Measurements from ENCODE around the gene CNPY3. TPM values are rescaled to one million over a fixed set of nuclear protein-coding genes. Genes with fewer than 3 reads are reported as not detected.

The CNPY3 gene
- total and polyA plus RNA-seq, 2 of the 13 experiments (the other 11 are each of a cell fraction or from before 2014, with no cell fraction given), result 42.3 to 60.2 TPM

DNA sequence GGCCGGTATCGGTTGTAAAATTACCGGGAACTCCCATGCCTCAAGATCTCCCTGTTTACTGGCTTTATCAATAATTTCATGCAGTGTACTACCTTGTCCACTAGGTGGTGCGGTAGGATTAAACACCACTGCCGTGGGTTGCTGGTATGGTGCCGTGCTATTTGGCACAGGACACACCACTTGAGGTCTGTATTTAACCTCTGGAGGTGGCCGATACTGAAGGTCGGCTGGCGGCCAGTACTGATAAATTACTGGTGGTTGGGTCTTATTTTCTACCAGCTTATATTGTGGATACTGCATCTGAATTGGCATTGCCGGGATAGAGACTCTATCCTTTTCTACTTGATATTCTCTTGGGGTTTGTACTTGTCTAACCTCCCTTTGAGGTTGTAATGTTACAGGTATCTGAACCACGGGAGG is 27.7 kb upstream of the CNPY3 start (continued):
- TF ChIP-seq, protein P1, sequence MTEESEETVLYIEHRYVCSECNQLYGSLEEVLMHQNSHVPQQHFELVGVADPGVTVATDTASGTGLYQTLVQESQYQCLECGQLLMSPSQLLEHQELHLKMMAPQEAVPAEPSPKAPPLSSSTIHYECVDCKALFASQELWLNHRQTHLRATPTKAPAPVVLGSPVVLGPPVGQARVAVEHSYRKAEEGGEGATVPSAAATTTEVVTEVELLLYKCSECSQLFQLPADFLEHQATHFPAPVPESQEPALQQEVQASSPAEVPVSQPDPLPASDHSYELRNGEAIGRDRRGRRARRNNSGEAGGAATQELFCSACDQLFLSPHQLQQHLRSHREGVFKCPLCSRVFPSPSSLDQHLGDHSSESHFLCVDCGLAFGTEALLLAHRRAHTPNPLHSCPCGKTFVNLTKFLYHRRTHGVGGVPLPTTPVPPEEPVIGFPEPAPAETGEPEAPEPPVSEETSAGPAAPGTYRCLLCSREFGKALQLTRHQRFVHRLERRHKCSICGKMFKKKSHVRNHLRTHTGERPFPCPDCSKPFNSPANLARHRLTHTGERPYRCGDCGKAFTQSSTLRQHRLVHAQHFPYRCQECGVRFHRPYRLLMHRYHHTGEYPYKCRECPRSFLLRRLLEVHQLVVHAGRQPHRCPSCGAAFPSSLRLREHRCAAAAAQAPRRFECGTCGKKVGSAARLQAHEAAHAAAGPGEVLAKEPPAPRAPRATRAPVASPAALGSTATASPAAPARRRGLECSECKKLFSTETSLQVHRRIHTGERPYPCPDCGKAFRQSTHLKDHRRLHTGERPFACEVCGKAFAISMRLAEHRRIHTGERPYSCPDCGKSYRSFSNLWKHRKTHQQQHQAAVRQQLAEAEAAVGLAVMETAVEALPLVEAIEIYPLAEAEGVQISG (CRISPR knock-in tag; IDR thresholded peaks at IDR 0.05), result peak; percentile 52; the same call in 1 of the 2 replicates
- TF ChIP-seq HIVEP1 (CRISPR knock-in tag; IDR thresholded peaks at IDR 0.05), result no peak
- TF ChIP-seq NKX3-1 (CRISPR knock-in tag; IDR thresholded peaks at IDR 0.05), result no peak
- TF ChIP-seq ZBTB25 (CRISPR knock-in tag; IDR thresholded peaks at IDR 0.05), result peak; percentile 32; the same call in 1 of the 2 replicates
- TF ChIP-seq SMAD3 (CRISPR knock-in tag; IDR thresholded peaks at IDR 0.05), result peak; percentile 62; the same call in 1 of the 2 replicates
- 0 out of 2 replicates have a peak, but pooled peaks have one; percentile 65 for TF ChIP-seq SMAD1 (CRISPR knock-in tag; IDR thresholded peaks at IDR 0.05; ENCODE audit: borderline replicate concordance, low read depth)
- TF ChIP-seq ZNF839 (CRISPR knock-in tag; IDR thresholded peaks at IDR 0.05; ENCODE audit: borderline replicate concordance), result no peak
- TF ChIP-seq ZNF350 (CRISPR knock-in tag; IDR thresholded peaks at IDR 0.05; ENCODE audit: borderline replicate concordance, low read depth), result peak; percentile 68; the same call in 1 of the 2 replicates
- no peak for TF ChIP-seq LCORL (IDR thresholded peaks at IDR 0.05)
- peak; percentile 79; the same call in 1 of the 2 replicates for TF ChIP-seq LCORL (CRISPR knock-in tag; IDR thresholded peaks at IDR 0.05)
- 0 out of 2 replicates have a peak, but pooled peaks have one; percentile 18 for TF ChIP-seq NR2F6 (IDR thresholded peaks at IDR 0.05)
- peak; percentile 69; the same call in 1 of the 2 replicates for TF ChIP-seq NR2F6 (CRISPR knock-in tag; IDR thresholded peaks at IDR 0.05)
- TF ChIP-seq ZKSCAN8 (CRISPR knock-in tag; IDR thresholded peaks at IDR 0.05; ENCODE audit: borderline replicate concordance), result 0 out of 2 replicates have a peak, but pooled peaks have one; percentile 57
- peak; percentile 63; the same call in 1 of the 2 replicates for TF ChIP-seq PITX1 (CRISPR knock-in tag; IDR thresholded peaks at IDR 0.05)
- TF ChIP-seq BRCA1 (CRISPR knock-in tag; IDR thresholded peaks at IDR 0.05), result no peak
- TF ChIP-seq ELF3 (CRISPR knock-in tag; IDR thresholded peaks at IDR 0.05), result peak; percentile 38; the same call in 1 of the 2 replicates
- TF ChIP-seq, protein P2, sequence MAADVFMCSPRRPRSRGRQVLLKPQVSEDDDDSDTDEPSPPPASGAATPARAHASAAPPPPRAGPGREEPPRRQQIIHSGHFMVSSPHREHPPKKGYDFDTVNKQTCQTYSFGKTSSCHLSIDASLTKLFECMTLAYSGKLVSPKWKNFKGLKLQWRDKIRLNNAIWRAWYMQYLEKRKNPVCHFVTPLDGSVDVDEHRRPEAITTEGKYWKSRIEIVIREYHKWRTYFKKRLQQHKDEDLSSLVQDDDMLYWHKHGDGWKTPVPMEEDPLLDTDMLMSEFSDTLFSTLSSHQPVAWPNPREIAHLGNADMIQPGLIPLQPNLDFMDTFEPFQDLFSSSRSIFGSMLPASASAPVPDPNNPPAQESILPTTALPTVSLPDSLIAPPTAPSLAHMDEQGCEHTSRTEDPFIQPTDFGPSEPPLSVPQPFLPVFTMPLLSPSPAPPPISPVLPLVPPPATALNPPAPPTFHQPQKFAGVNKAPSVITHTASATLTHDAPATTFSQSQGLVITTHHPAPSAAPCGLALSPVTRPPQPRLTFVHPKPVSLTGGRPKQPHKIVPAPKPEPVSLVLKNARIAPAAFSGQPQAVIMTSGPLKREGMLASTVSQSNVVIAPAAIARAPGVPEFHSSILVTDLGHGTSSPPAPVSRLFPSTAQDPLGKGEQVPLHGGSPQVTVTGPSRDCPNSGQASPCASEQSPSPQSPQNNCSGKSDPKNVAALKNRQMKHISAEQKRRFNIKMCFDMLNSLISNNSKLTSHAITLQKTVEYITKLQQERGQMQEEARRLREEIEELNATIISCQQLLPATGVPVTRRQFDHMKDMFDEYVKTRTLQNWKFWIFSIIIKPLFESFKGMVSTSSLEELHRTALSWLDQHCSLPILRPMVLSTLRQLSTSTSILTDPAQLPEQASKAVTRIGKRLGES (CRISPR knock-in tag; IDR thresholded peaks at IDR 0.05; ENCODE audit: borderline replicate concordance), result no peak
- TF ChIP-seq, protein P3, sequence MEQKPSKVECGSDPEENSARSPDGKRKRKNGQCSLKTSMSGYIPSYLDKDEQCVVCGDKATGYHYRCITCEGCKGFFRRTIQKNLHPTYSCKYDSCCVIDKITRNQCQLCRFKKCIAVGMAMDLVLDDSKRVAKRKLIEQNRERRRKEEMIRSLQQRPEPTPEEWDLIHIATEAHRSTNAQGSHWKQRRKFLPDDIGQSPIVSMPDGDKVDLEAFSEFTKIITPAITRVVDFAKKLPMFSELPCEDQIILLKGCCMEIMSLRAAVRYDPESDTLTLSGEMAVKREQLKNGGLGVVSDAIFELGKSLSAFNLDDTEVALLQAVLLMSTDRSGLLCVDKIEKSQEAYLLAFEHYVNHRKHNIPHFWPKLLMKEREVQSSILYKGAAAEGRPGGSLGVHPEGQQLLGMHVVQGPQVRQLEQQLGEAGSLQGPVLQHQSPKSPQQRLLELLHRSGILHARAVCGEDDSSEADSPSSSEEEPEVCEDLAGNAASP (CRISPR knock-in tag; IDR thresholded peaks at IDR 0.05; ENCODE audit: borderline replicate concordance), result peak; percentile 54; the same call in 1 of the 2 replicates
- no peak for TF ChIP-seq ZNF235 (CRISPR knock-in tag; IDR thresholded peaks at IDR 0.05; ENCODE audit: borderline replicate concordance)
- no peak for TF ChIP-seq ELF4 (CRISPR knock-in tag; IDR thresholded peaks at IDR 0.05; ENCODE audit: borderline replicate concordance)
- no peak for TF ChIP-seq ZMAT3 (CRISPR knock-in tag; conservative IDR thresholded peaks at IDR 0.05)
- no peak for TF ChIP-seq NR1H2 (CRISPR knock-in tag; IDR thresholded peaks at IDR 0.05; ENCODE audit: borderline replicate concordance, low read depth)
- no peak for TF ChIP-seq ZNF674 (CRISPR knock-in tag; IDR thresholded peaks at IDR 0.05; ENCODE audit: low read depth)
- TF ChIP-seq PPARG (CRISPR knock-in tag; conservative IDR thresholded peaks at IDR 0.05), result 0 out of 2 replicates have a peak, but pooled peaks have one; percentile 18
